A549 (cell line): ENCODE results near the gene JOSD1. TPM values are rescaled to one million over a fixed set of nuclear protein-coding genes. Genes with fewer than 3 reads are reported as not detected.

ENCODE experiments used
- ATAC-seq, 2 experiments: fragments of 200-7000 bp in 1 of 2; fragments of >200 bp in 1 of 2; cut with Nextera tagmentation in 1 of 2; cut with Tn5 transposase in 1 of 2; 3 replicates each; pipeline versions ENCODE4 v1.8.0 to v1.9.1; 2018 to 2020; ENCODE audit warnings: mild to moderate bottlenecking in 1 of 2, moderate library complexity in 1 of 2
- CTCF ChIA-PET: fragments of 300-600 bp; sonication (Branson Sonifier 250); formaldehyde crosslinking; extraction: SDS; loops from one replicate; lab custom pipeline; 2021; ENCODE audit warnings: antibody characterized with exemption, inconsistent platforms; lab: Yijun Ruan, JAX
- POLR2A ChIA-PET: fragments of 350-600 bp; formaldehyde crosslinking; extraction: SDS; loops from one replicate; lab custom pipeline; 2021; ENCODE audit warnings: antibody characterized with exemption, inconsistent platforms; lab: Yijun Ruan, JAX
- DNase-seq, 2 experiments: peaks; one replicate each; pipeline versions ENCODE4 v3.0.0 to v3.0.0-alpha.2; 2011 to 2016; ENCODE audit warnings: low read depth in 1 of 2, low spot score in 1 of 2
- FAIRE-seq: peaks from 2 replicates; lab custom pipeline; 2011; peaks lifted over from hg19 to GRCh38; lab: Jason Lieb, UNC
- H3K27ac ChIP-seq, 2 experiments: fragments of >200 bp; sonication (Bioruptor Twin); formaldehyde crosslinking; 3 replicates each; pipeline ENCODE4 v1.5.1; 2016 to 2017
- H3K4me1 ChIP-seq: fragments of >200 bp; sonication (Bioruptor Twin); formaldehyde crosslinking; 3 replicates; pipeline ENCODE4 v1.6.1; 2016
- H3K4me2 ChIP-seq: fragments of >200 bp; sonication (Bioruptor Twin); formaldehyde crosslinking; 3 replicates; pipeline ENCODE4 v1.6.1; 2016
- H3K4me3 ChIP-seq: fragments of >200 bp; sonication (Bioruptor Twin); formaldehyde crosslinking; 3 replicates; pipeline ENCODE4 v1.5.1; 2016
- H3K9me3 ChIP-seq: fragments of >200 bp; sonication (Bioruptor Twin); formaldehyde crosslinking; 3 replicates; pipeline ENCODE4 v1.6.1; 2016
- CBX2 ChIP-seq: fragments of 200-600 bp; sonication (generic); IDR thresholded peaks from 2 replicates; pipeline ENCODE4 v1.6.1; 2016; ENCODE audit warnings: low read depth, mild to moderate bottlenecking, borderline replicate concordance
- CBX8 ChIP-seq: fragments of 200-600 bp; sonication (generic); IDR thresholded peaks from 2 replicates; pipeline ENCODE4 v1.6.1; 2016
- EHF ChIP-seq: fragments of 250-450 bp; sonication (Bioruptor Pico); IDR thresholded peaks from 2 replicates; pipeline ENCODE4 v1.5.0; 2020; ENCODE audit warnings: mild to moderate bottlenecking
- EHMT2 ChIP-seq: fragments of 200-600 bp; sonication (generic); IDR thresholded peaks from 2 replicates; pipeline ENCODE4 v1.6.1; 2016; ENCODE audit warnings: antibody characterized with exemption, low read depth, mild to moderate bottlenecking, moderate library complexity
- FOXS1 ChIP-seq: fragments of 250-450 bp; sonication (Bioruptor Pico); IDR thresholded peaks from 2 replicates; pipeline ENCODE4 v1.5.0; 2020; ENCODE audit warnings: mild to moderate bottlenecking, moderate library complexity
- HOXB5 ChIP-seq: fragments of 250-450 bp; sonication (Bioruptor Pico); IDR thresholded peaks from 2 replicates; pipeline ENCODE4 v1.5.0; 2020; ENCODE audit warnings: mild to moderate bottlenecking, moderate library complexity
- KDM5A ChIP-seq: fragments of 200-600 bp; sonication (generic); IDR thresholded peaks from 2 replicates; pipeline ENCODE4 v1.6.1; 2016; ENCODE audit warnings: antibody characterized with exemption, mild to moderate bottlenecking
- MYC ChIP-seq: IDR thresholded peaks from 2 replicates; pipeline ENCODE4 v1.6.1; 2012; ENCODE audit warnings: mild to moderate bottlenecking, inconsistent platforms, low read length, improper control_type of control experiment, borderline replicate concordance
- PHF8 ChIP-seq: fragments of 200-600 bp; sonication (generic); IDR thresholded peaks from 2 replicates; pipeline ENCODE4 v1.6.1; 2016; ENCODE audit warnings: low read depth, mild to moderate bottlenecking, antibody characterized with exemption, moderate library complexity, borderline replicate concordance
- POLR2A ChIP-seq: IDR thresholded peaks from 2 replicates; pipeline ENCODE4 v1.6.1; 2012; ENCODE audit warnings: mild to moderate bottlenecking, low read length
- POLR2AphosphoS2 ChIP-seq: conservative IDR thresholded peaks from 2 replicates; pipeline ENCODE4 v1.6.1; 2012; ENCODE audit warnings: low read length, improper control_type of control experiment, inconsistent platforms
- SREBF2 ChIP-seq: fragments of 450-650 bp; IDR thresholded peaks from 2 replicates; pipeline ENCODE4 v1.6.1; 2014; ENCODE audit warnings: mild to moderate bottlenecking, moderate library complexity
- ZC3H11A ChIP-seq: fragments of 450-650 bp; IDR thresholded peaks from 2 replicates; pipeline ENCODE4 v1.6.1; 2014; ENCODE audit warnings: antibody characterized with exemption, mild to moderate bottlenecking
- ZSCAN20 ChIP-seq: fragments of 250-450 bp; sonication (Bioruptor Pico); IDR thresholded peaks from 2 replicates; pipeline ENCODE4 v1.8.0; 2022; ENCODE audit warnings: mild to moderate bottlenecking, moderate library complexity
- WGBS: methylation state at CpG from one replicate; pipeline ENCODE4 v1.1.6; 2017; ENCODE audit errors: missing lambda C conversion rate; 5-methylcytosine and 5-hydroxymethylcytosine counted together
- polyA plus RNA-seq, 4 experiments: library from polyadenylated mRNA; depleted of rRNA in 3 of 4; stranded (reverse); fragments of >200 nt; fragmentation: RNase III in 1 of 4; extraction: RNeasy Plus Mini Kit Qiagen cat#74134 plus additional on column Dnase treatment in 1 of 4; gene quantifications; 2 replicates in 3 of 4; 3 replicates in 1 of 4; pipeline ENCODE4 v1.2.3, GENCODE V29; 2011 to 2017
- TF ChIP-seq, protein P1 (sequence below): fragments of >200 bp; sonication (Bioruptor Twin); formaldehyde crosslinking; IDR thresholded peaks from 2 replicates; pipeline ENCODE4 v1.6.1; 2016
- TF ChIP-seq, protein P2 (sequence below): fragments of 450-650 bp; IDR thresholded peaks from 2 replicates; pipeline ENCODE4 v1.6.1; 2014; ENCODE audit warnings: antibody characterized with exemption
- TF ChIP-seq, protein P3 (sequence below): IDR thresholded peaks from 2 replicates; pipeline ENCODE4 v1.6.1; 2012
- TF ChIP-seq, protein P4 (sequence below): fragments of >200 bp; sonication (Bioruptor Twin); formaldehyde crosslinking; IDR thresholded peaks from 3 replicates; pipeline ENCODE4 v1.6.1; 2016
- TF ChIP-seq, protein P5 (sequence below): IDR thresholded peaks from 2 replicates; pipeline ENCODE4 v1.6.1; 2012

Gene JOSD1
- polyA plus RNA-seq, 2 of the 4 experiments (the other 2 are of a cell fraction), result 29.7 to 37.5 TPM

DNA sequence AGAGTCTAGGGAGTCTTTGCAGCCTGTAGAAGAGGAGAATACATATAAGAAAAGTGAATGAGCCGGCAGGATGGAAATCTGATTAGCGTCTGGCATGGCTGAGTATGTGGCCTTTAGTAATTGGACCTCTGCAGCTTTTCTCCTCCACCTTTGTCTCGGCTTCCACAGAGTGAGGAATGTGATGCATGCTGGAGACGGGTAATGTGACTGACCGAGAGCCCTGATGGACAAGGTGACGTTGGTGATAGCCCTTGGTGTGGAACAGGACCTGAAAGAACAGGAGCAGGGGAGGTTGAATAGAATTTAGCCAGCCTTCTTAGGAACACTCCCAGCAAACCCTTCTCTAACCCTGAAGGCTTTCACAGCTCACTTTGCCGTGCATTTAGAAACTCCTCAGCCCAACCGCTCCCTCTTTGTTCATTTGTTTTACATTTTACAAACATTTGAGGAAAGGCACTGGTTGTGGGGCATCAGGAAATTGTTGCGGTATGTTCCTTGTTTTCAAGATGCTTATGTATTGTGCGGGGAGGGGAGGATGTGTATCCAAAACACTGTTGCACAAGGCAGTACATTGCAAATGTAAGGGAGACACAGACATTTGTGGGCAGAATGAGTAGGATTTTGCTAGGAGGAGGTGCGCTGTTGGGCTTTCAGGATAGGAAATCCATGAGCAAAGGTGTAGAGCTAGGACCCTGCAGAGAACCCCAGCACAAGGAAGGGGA, 11.9 kb upstream of the JOSD1 start (continued):
- TF ChIP-seq, protein P1, sequence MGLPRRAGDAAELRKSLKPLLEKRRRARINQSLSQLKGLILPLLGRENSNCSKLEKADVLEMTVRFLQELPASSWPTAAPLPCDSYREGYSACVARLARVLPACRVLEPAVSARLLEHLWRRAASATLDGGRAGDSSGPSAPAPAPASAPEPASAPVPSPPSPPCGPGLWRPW, result no peak
- no peak for TF ChIP-seq HOXB5 (CRISPR knock-in tag)
- TF ChIP-seq EHF (CRISPR knock-in tag), result no peak

DNA sequence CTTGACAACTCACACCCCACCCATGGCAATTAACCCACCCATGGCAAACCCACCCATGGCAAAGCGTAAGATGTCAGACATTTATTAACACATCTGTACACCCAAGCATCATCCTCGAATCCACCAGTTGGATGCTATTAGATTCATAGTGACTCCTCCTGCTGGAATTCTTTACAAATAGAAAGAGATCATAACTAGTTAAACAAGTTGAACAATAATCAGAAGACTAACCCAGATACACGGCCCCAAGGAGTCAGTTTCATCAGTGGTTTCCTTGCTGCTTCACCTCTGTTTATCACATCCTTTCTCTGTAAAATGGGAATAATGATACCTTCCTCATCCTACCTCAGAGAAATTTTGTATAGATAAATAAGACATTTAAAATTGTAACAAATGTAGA, 10.1 kb upstream of the JOSD1 start:
- WGBS, result 67% methylated on average over 3 of the region's 3 CpGs
- H3K4me1 ChIP-seq, result peaks cover 13% of the 10 kb centered on the region; the same call in 2 of the 3 replicates
- FAIRE-seq (no peak), DNase-seq (no peak)
- no peak overlapping the region for H3K27ac ChIP-seq
- no peaks in the 10 kb centered on the region for H3K9me3 ChIP-seq
- TF ChIP-seq, protein P2, sequence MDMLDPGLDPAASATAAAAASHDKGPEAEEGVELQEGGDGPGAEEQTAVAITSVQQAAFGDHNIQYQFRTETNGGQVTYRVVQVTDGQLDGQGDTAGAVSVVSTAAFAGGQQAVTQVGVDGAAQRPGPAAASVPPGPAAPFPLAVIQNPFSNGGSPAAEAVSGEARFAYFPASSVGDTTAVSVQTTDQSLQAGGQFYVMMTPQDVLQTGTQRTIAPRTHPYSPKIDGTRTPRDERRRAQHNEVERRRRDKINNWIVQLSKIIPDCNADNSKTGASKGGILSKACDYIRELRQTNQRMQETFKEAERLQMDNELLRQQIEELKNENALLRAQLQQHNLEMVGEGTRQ, result no peak
- no peak for TF ChIP-seq EHF (CRISPR knock-in tag)
- TF ChIP-seq, protein P3, sequence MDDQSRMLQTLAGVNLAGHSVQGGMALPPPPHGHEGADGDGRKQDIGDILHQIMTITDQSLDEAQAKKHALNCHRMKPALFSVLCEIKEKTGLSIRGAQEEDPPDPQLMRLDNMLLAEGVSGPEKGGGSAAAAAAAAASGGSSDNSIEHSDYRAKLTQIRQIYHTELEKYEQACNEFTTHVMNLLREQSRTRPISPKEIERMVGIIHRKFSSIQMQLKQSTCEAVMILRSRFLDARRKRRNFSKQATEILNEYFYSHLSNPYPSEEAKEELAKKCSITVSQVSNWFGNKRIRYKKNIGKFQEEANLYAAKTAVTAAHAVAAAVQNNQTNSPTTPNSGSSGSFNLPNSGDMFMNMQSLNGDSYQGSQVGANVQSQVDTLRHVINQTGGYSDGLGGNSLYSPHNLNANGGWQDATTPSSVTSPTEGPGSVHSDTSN, result no peak
- no peak for TF ChIP-seq POLR2AphosphoS2
- TF ChIP-seq, protein P4, sequence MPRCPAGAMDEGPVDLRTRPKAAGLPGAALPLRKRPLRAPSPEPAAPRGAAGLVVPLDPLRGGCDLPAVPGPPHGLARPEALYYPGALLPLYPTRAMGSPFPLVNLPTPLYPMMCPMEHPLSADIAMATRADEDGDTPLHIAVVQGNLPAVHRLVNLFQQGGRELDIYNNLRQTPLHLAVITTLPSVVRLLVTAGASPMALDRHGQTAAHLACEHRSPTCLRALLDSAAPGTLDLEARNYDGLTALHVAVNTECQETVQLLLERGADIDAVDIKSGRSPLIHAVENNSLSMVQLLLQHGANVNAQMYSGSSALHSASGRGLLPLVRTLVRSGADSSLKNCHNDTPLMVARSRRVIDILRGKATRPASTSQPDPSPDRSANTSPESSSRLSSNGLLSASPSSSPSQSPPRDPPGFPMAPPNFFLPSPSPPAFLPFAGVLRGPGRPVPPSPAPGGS, result no peak
- no peak for TF ChIP-seq HOXB5 (CRISPR knock-in tag)
- TF ChIP-seq SREBF2, result no peak
- TF ChIP-seq POLR2A, result no peak
- TF ChIP-seq CBX2, result no peak
- no peak for TF ChIP-seq EHMT2
- no peak for TF ChIP-seq KDM5A
- no peak for TF ChIP-seq CBX8
- TF ChIP-seq, protein P5, sequence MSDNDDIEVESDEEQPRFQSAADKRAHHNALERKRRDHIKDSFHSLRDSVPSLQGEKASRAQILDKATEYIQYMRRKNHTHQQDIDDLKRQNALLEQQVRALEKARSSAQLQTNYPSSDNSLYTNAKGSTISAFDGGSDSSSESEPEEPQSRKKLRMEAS, result no peak
- no peak for TF ChIP-seq PHF8
- TF ChIP-seq MYC, result no peak
- no peak for TF ChIP-seq ZSCAN20
- no peak for TF ChIP-seq ZC3H11A
- TF ChIP-seq, all 56 proteins: peak for 0
- ChIA-PET POLR2A (no interaction called here), CTCF (interaction anchor here (0.7 kb wide), 1 partner anchor 295 kb away, joined by 3 read pairs; no protein-coding TSS in a partner anchor)
- H3K4me3 ChIP-seq, result no peak overlapping the region
- ATAC-seq, result no peak
- no peak overlapping the region for H3K4me2 ChIP-seq

DNA sequence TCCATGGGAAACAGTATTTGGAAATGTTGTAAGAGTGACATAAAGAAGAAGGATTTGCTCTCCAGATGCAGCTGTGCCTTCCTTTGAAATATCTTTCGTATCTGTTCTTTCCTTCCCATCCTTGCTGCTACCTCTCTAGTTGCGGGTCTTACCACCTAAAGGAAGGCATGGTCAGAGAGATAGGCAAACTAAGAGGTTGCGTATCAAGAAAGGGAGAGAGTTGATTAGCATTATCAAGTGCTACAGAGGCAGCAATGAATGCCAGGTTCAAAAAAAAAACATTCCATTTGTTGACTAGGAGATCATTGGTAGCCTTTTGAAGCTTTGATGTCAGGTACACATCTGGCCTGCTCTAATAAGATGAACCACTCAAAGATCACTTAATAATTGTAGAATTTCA, 9.6 kb upstream of the JOSD1 start:
- peaks cover 13% of the 10 kb centered on the region; the same call in 2 of the 3 replicates for H3K4me1 ChIP-seq
- ChIA-PET POLR2A (no interaction called here), CTCF (interaction anchor here (0.7 to 1.3 kb wide), 2 partner anchors 15 to 295 kb away, joined by 3 to 7 read pairs; no protein-coding TSS in a partner anchor)
- DNase-seq, result no peak
- WGBS, result 95% methylated on average over 3 of the region's 3 CpGs
- no peak for FAIRE-seq
- no peak overlapping the region for H3K27ac ChIP-seq
- H3K4me2 ChIP-seq, result no peak overlapping the region
- H3K9me3 ChIP-seq, result no peaks in the 10 kb centered on the region
- H3K4me3 ChIP-seq, result no peak overlapping the region
- ATAC-seq, result no peak
- TF ChIP-seq FOXS1 (CRISPR knock-in tag), result no peak
- TF ChIP-seq POLR2A, result no peak
- no peak for TF ChIP-seq EHMT2
- no peak for TF ChIP-seq KDM5A
- no peak for TF ChIP-seq ZC3H11A
